Activated CD4-positive, alpha-beta memory T cell treated with anti-CD3 and anti-CD28 coated beads for 36 hours (primary cell): ENCODE measurements around the gene JPT2. TPM values are rescaled to one million over a fixed set of nuclear protein-coding genes. Genes with fewer than 3 reads are reported as not detected.

Experiments
- CTCF ChIA-PET: fragments of 350-600 bp; sonication (Branson Sonifier 250); formaldehyde crosslinking; loops from one replicate; lab custom pipeline; 2021; ENCODE audit warnings: antibody characterized with exemption, inconsistent platforms; lab: Charles Lee
- POLR2A ChIA-PET: fragments of 350-600 bp; sonication (Branson Sonifier 250); formaldehyde crosslinking; loops from one replicate; lab custom pipeline; 2021; ENCODE audit warnings: antibody characterized with exemption; lab: Charles Lee
- DNase-seq: peaks from one replicate; pipeline ENCODE4 v3.0.0-alpha.2; 2020
- H3K27ac Mint-ChIP-seq: one replicate; pipeline ENCODE4 v1.8.0; 2021; ENCODE audit warnings: mixed read lengths
- H3K27me3 Mint-ChIP-seq: one replicate; pipeline ENCODE4 v1.8.0; 2021; ENCODE audit warnings: mixed read lengths
- H3K36me3 Mint-ChIP-seq: one replicate; pipeline ENCODE4 v1.8.0; 2021; ENCODE audit warnings: mixed read lengths
- H3K4me1 Mint-ChIP-seq: one replicate; pipeline ENCODE4 v1.8.0; 2021; ENCODE audit warnings: low read depth, mixed read lengths
- H3K4me3 Mint-ChIP-seq: one replicate; pipeline ENCODE4 v1.8.0; 2021; ENCODE audit warnings: mild to moderate bottlenecking, mixed read lengths
- H3K9me3 Mint-ChIP-seq: one replicate; pipeline ENCODE4 v1.8.0; 2021; ENCODE audit warnings: mixed read lengths
- intact Hi-C: fragments of 100-400 bp; cut with micrococcal nuclease; formaldehyde crosslinking; loops from one replicate; pipeline ENCODE4 v1.15.1; 2023
- total RNA-seq, 2 experiments: library from RNA; stranded (reverse); gene quantifications; one replicate each; pipeline ENCODE4 v1.2.3, GENCODE V29; 2021

JPT2 gene
- total RNA-seq, 2 experiments from 2014 or later, result 62.1 to 65.9 TPM

GRCh38 chr16:1681032-1681431 is 3.0 kb downstream of the JPT2 start:
- H3K4me1 Mint-ChIP-seq, result peaks cover 29% of the 10 kb centered on the region

DNA sequence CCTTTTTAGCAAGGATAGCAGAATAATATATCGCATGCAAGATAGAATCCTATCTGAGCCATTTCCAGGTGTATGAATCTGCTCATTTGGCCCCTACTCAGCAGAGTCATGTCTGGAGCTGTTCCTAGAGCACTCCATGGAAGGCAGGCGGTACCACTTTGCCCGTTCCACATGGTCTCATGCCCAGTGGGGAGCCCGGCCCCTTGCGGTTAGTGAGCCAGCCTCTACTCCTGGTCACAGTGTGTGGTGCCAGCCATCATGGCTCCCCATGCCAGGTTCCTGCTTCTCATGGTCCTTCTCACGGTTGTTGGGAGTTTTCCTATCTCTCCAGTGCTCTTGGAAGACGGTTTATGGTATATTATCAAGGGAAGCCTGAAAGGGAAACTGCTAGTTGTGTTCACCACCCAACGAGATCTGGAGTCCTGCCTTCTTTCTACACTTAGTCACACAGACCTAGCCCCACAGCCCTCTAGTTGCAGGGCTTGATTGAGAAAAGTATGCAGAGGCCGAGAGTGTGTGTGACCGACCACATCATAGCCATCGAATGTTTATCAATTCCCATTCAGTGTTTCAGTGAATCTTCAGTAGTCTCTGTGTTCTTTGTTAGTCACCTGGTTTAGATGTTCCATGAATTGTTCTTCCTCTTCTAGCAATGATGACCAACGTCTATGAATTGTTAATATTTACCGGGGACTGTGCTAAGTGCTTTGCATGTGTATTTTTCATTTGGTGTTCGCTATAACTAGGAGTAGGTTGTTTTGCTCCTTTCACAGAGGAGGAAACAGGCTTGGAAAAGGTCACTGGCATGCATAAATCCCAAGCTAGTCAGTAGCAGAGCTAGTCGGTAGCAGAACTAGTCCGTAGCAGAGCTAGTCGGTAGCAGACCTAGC is 9.6 kb downstream of the JPT2 start:
- intact Hi-C loops, result no loop called here
- no peak overlapping the region for H3K27ac Mint-ChIP-seq
- H3K4me3 Mint-ChIP-seq, result no peak overlapping the region
- H3K4me1 Mint-ChIP-seq, result peaks cover 12% of the 10 kb centered on the region
- no peak for DNase-seq
- H3K9me3 Mint-ChIP-seq, result no peaks in the 10 kb centered on the region
- ChIA-PET CTCF (no interaction called here), POLR2A (no interaction called here)
- H3K36me3 Mint-ChIP-seq, result peaks cover 34% of the 10 kb centered on the region
- H3K27me3 Mint-ChIP-seq, result no peaks in the 10 kb centered on the region

More at GRCh38 chr16:1681032-1681431, 3.0 kb downstream of the JPT2 start:
- CTCF ChIA-PET, result interaction anchor here (0.5 to 1.9 kb wide), 3 partner anchors 25 to 213 kb away, joined by 3 to 6 read pairs (median 4); partner anchors contain the start of gene MAPK8IP3
- peaks cover 18% of the 10 kb centered on the region for H3K36me3 Mint-ChIP-seq
- no peaks in the 10 kb centered on the region for H3K27me3 Mint-ChIP-seq
- POLR2A ChIA-PET, result no interaction called here
- H3K27ac Mint-ChIP-seq, result no peak overlapping the region
- no peak for DNase-seq
- no peaks in the 10 kb centered on the region for H3K9me3 Mint-ChIP-seq
- H3K4me3 Mint-ChIP-seq, result no peak overlapping the region
- intact Hi-C loops, result no loop called here

- no peak overlapping the region for H3K4me3 Mint-ChIP-seq
- POLR2A ChIA-PET, result no interaction called here
- no peak overlapping the region for H3K27ac Mint-ChIP-seq
- no peak for DNase-seq
- H3K9me3 Mint-ChIP-seq, result no peaks in the 10 kb centered on the region
- H3K4me1 Mint-ChIP-seq, result peaks cover 12% of the 10 kb centered on the region
- CTCF ChIA-PET, result no interaction called here
- peaks cover 40% of the 10 kb centered on the region for H3K36me3 Mint-ChIP-seq
- intact Hi-C loops, result no loop called here
- H3K27me3 Mint-ChIP-seq, result no peaks in the 10 kb centered on the region
These were observed 10.9 kb downstream of the JPT2 start for GRCh38 chr16:1688807-1689560.

DNA sequence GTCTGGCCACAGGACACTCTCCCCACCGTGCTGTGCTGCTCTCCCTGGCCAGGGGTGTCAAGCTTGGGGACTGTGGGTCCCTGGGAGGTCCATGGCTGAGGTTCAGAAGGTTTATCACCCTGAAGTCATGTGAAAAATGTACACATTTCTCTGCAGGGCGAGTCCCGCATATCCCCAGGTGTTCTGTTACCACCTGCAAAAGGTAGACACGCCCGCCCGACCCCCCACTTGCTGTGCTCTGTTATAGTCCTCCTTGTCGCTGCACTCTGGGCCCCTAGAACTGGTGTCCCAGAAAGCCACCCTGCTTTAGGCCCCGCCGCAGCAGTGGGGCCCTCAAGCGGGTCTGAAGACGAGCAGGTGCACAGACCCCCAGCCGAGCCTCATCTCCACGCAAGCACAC is 11.8 kb downstream of the JPT2 start:
- Mint-ChIP-seq H3K27me3 (no peaks in the 10 kb centered on the region), H3K36me3 (peaks cover 47% of the 10 kb centered on the region), H3K27ac (no peak overlapping the region), H3K4me1 (peaks cover 12% of the 10 kb centered on the region), H3K9me3 (no peaks in the 10 kb centered on the region), H3K4me3 (no peak overlapping the region)
- intact Hi-C loops, result no loop called here
- POLR2A ChIA-PET, result no interaction called here
- no peak for DNase-seq
- CTCF ChIA-PET, result no interaction called here

DNA sequence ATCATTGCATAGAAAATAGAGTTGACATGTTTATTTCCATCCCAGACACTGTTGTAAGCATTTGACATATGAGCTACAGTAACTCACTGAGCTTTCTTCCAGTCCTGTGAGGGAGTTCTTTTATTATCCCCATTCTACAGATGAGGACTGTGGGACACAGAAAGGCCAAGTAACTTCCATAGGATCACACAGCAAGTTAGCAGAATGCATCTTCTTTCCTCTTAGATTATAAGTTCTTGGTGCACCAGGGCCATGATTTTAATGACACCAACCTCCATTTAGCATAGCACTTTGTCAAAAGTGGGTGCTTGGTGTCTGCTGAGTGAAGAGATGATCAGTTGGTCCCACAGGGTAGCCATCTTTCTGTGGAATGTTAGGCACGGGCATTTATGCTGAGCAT is 12.7 kb downstream of the JPT2 start:
- intact Hi-C loops, result no loop called here
- DNase-seq, result no peak
- ChIA-PET CTCF (interaction anchor here (2.1 kb wide), 1 partner anchor 16 kb away, joined by 10 read pairs; the partner anchor contains the start of gene MAPK8IP3), POLR2A (no interaction called here)
- Mint-ChIP-seq H3K27me3 (no peaks in the 10 kb centered on the region), H3K27ac (no peak overlapping the region), H3K36me3 (peaks cover 44% of the 10 kb centered on the region), H3K4me3 (no peak overlapping the region), H3K4me1 (peaks cover 12% of the 10 kb centered on the region), H3K9me3 (no peaks in the 10 kb centered on the region)

GRCh38 chr16:1691276-1691675 is 13.2 kb downstream of the JPT2 start:
- CTCF ChIA-PET, result interaction anchor here (2.1 kb wide), 1 partner anchor 15 kb away, joined by 10 read pairs; the partner anchor contains the start of gene MAPK8IP3
- H3K27ac Mint-ChIP-seq, result no peak overlapping the region
- H3K9me3 Mint-ChIP-seq, result no peaks in the 10 kb centered on the region
- H3K27me3 Mint-ChIP-seq, result no peaks in the 10 kb centered on the region
- DNase-seq, result no peak
- H3K4me3 Mint-ChIP-seq, result no peak overlapping the region
- peaks cover 43% of the 10 kb centered on the region for H3K36me3 Mint-ChIP-seq
- intact Hi-C loops, result no loop called here
- peaks cover 12% of the 10 kb centered on the region for H3K4me1 Mint-ChIP-seq
- POLR2A ChIA-PET, result interaction anchor here (0.8 kb wide), 1 partner anchor 17 kb away, joined by 3 read pairs; no protein-coding TSS in a partner anchor

GRCh38 chr16:1691956-1692355 is 13.9 kb downstream of the JPT2 start:
- intact Hi-C loops, result no loop called here
- Mint-ChIP-seq H3K4me1 (peaks cover 12% of the 10 kb centered on the region), H3K4me3 (no peak overlapping the region), H3K36me3 (peaks cover 42% of the 10 kb centered on the region), H3K27ac (no peak overlapping the region), H3K27me3 (no peaks in the 10 kb centered on the region), H3K9me3 (no peaks in the 10 kb centered on the region)
- DNase-seq, result no peak
- ChIA-PET POLR2A (interaction anchor here (0.8 kb wide), 1 partner anchor 16 kb away, joined by 3 read pairs; no protein-coding TSS in a partner anchor), CTCF (interaction anchor here (2.1 kb wide), 1 partner anchor 14 kb away, joined by 10 read pairs; the partner anchor contains the start of gene MAPK8IP3)

DNA sequence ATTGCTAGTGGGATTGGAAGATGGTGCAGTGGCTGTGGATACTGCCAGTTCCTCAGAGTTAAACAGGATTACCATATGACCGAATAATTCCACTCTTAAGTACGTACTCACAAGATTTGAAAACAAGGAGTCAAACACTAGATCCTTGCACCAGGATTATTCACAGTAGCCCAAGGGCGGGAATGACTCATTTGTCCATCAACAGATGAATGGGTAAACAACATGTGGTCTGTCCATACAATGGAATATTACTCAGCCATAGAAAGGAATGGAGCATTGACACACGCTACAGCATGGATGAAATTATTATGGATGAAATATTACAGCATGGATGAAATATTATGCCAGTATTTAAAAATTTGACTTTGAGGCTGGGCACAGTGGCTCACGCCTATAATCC is 18.8 kb downstream of the JPT2 start:
- POLR2A ChIA-PET, result interaction anchor here (1.3 kb wide), 1 partner anchor 9 kb away, joined by 4 read pairs; the partner anchor contains the start of gene MAPK8IP3
- CTCF ChIA-PET, result interaction anchor here (1.8 kb wide), 1 partner anchor 9 kb away, joined by 7 read pairs; the partner anchor contains the start of gene MAPK8IP3
- H3K4me1 Mint-ChIP-seq, result no peaks in the 10 kb centered on the region
- no peak for DNase-seq
- H3K4me3 Mint-ChIP-seq, result no peak overlapping the region
- no peaks in the 10 kb centered on the region for H3K27me3 Mint-ChIP-seq
- intact Hi-C loops, result no loop called here
- no peak overlapping the region for H3K27ac Mint-ChIP-seq
- no peaks in the 10 kb centered on the region for H3K9me3 Mint-ChIP-seq
- peaks cover 38% of the 10 kb centered on the region for H3K36me3 Mint-ChIP-seq

- H3K4me1 Mint-ChIP-seq, result no peaks in the 10 kb centered on the region
- H3K27ac Mint-ChIP-seq, result no peak overlapping the region
- no peak overlapping the region for H3K4me3 Mint-ChIP-seq
- no peaks in the 10 kb centered on the region for H3K9me3 Mint-ChIP-seq
- H3K27me3 Mint-ChIP-seq, result no peaks in the 10 kb centered on the region
- DNase-seq, result no peak
- ChIA-PET POLR2A (no interaction called here), CTCF (no interaction called here)
- intact Hi-C loops, result no loop called here
- H3K36me3 Mint-ChIP-seq, result peaks cover 26% of the 10 kb centered on the region
These were observed 20.6 kb downstream of the JPT2 start for GRCh38 chr16:1698680-1699079.

DNA sequence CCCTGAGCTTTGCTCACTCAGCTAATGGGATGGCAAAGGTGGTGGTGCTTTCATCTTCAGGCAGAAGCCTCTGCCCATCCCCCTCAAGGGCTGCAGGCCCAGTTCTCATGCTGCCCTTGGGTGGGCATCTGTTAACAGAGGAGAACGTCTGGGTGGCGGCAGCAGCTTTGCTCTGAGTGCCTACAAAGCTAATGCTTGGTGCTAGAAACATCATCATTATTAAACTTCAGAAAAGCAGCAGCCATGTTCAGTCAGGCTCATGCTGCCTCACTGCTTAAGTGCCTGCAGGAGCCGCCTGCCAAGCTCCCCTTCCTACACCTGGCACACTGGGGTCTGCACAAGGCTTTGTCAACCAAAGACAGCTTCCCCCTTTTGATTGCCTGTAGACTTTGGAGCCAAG is 22.2 kb downstream of the JPT2 start:
- POLR2A ChIA-PET, result no interaction called here
- H3K4me1 Mint-ChIP-seq, result peaks cover 6% of the 10 kb centered on the region
- CTCF ChIA-PET, result interaction anchor here (1.3 kb wide), 1 partner anchor 24 kb away, joined by 7 read pairs; no protein-coding TSS in a partner anchor
- no peak overlapping the region for H3K27ac Mint-ChIP-seq
- no peak overlapping the region for H3K4me3 Mint-ChIP-seq
- H3K27me3 Mint-ChIP-seq, result no peaks in the 10 kb centered on the region
- no peaks in the 10 kb centered on the region for H3K9me3 Mint-ChIP-seq
- H3K36me3 Mint-ChIP-seq, result peaks cover 16% of the 10 kb centered on the region
- intact Hi-C loops, result no loop called here
- DNase-seq, result no peak

- intact Hi-C loops, result no loop called here
- Mint-ChIP-seq H3K9me3 (no peaks in the 10 kb centered on the region), H3K36me3 (peaks cover 16% of the 10 kb centered on the region), H3K4me1 (peaks cover 6% of the 10 kb centered on the region), H3K4me3 (no peak overlapping the region), H3K27me3 (no peaks in the 10 kb centered on the region), H3K27ac (no peak overlapping the region)
- DNase-seq, result no peak
- ChIA-PET CTCF (interaction anchor here (1.0 kb wide), 1 partner anchor 22 kb away, joined by 3 read pairs; no protein-coding TSS in a partner anchor), POLR2A (no interaction called here)
These were observed 23.3 kb downstream of the JPT2 start for GRCh38 chr16:1701216-1701878.
